Endothelial cell of umbilical vein (primary cell): Measurements from ENCODE around the gene KMT5C. TPM values are rescaled to one million over a fixed set of nuclear protein-coding genes. Genes with fewer than 3 reads are reported as not detected.

Experiments
- BruUV-seq: library from RNA; stranded (reverse); fragments of 400-500 nt; replicated peaks from 2 replicates; lab custom pipeline; 2021; lab: Mats Ljungman, UMichigan
- CTCF ChIA-PET: fragments of 300-600, 350-600 bp; sonication (Branson Sonifier 250); formaldehyde crosslinking; loops from one replicate; lab custom pipeline; 2021; ENCODE audit warnings: antibody characterized with exemption, inconsistent platforms; lab: Charles Lee
- POLR2A ChIA-PET: fragments of 300-600, 350-600 bp; sonication (Branson Sonifier 250); formaldehyde crosslinking; loops from one replicate; lab custom pipeline; 2021; ENCODE audit warnings: antibody characterized with exemption, inconsistent platforms; lab: Charles Lee
- DNase-seq: peaks from one replicate; pipeline ENCODE4 v3.0.0-alpha.2; 2011; ENCODE audit warnings: low read depth, low spot score
- FAIRE-seq: peaks from 2 replicates; lab custom pipeline; 2011; peaks lifted over from hg19 to GRCh38; lab: Jason Lieb, UNC
- H2AFZ ChIP-seq: 2 replicates; pipeline ENCODE4 v1.6.0; 2012; ENCODE audit warnings: low read depth, low read length, control low read depth, inconsistent platforms
- H3K27ac ChIP-seq: 2 replicates; pipeline ENCODE4 v1.5.1; 2011; ENCODE audit warnings: low read depth, mild to moderate bottlenecking, control low read depth, low read length, moderate library complexity; ENCODE audit not compliant: insufficient read depth
- H3K27me3 ChIP-seq, 2 experiments: 2 replicates each; pipeline versions ENCODE4 v1.6.0 to v1.6.1; 2011; ENCODE audit warnings: low read length in 2 of 2, mixed read lengths in 1 of 2; ENCODE audit not compliant: control insufficient read depth in 2 of 2, insufficient read depth in 2 of 2
- H3K36me3 ChIP-seq, 2 experiments: 2 replicates in 1 of 2; 3 replicates in 1 of 2; pipeline ENCODE4 v1.5.1; 2011; ENCODE audit warnings: low read length in 2 of 2, mild to moderate bottlenecking in 1 of 2, moderate library complexity in 1 of 2; ENCODE audit not compliant: control insufficient read depth in 2 of 2, insufficient read depth in 2 of 2; ENCODE audit errors: extremely low read depth in 1 of 2
- H3K4me1 ChIP-seq: 3 replicates; pipeline ENCODE4 v1.5.1; 2011; ENCODE audit warnings: mild to moderate bottlenecking, low read length; ENCODE audit not compliant: control insufficient read depth, insufficient read depth; ENCODE audit errors: extremely low read depth
- H3K4me2 ChIP-seq: 2 replicates; pipeline ENCODE4 v1.6.1; 2011; ENCODE audit warnings: low read length, control low read depth, mixed read lengths; ENCODE audit not compliant: insufficient read depth
- H3K4me3 ChIP-seq, 3 experiments: fragments of 200-600 bp in 1 of 3; sonication (generic), shearing (Covaris generic) in 1 of 3; replicated peaks in 1 of 3; 2 replicates each; pipeline ENCODE4 v1.5.1; 2011 to 2016; ENCODE audit warnings: control low read depth in 3 of 3, low read length in 3 of 3, mild to moderate bottlenecking in 2 of 3, inconsistent platforms in 1 of 3, low read depth in 1 of 3, moderate library complexity in 1 of 3; ENCODE audit not compliant: insufficient read depth in 1 of 3
- H3K79me2 ChIP-seq: 2 replicates; pipeline ENCODE4 v1.6.0; 2012; ENCODE audit warnings: low read length, inconsistent platforms; ENCODE audit not compliant: control insufficient read depth, insufficient read depth
- H3K9ac ChIP-seq: replicated peaks from 2 replicates; pipeline ENCODE3; 2011; ENCODE audit warnings: low read length, control low read depth; ENCODE audit not compliant: insufficient read depth; ENCODE audit errors: extremely low read depth
- H3K9me1 ChIP-seq: replicated peaks from 3 replicates; pipeline ENCODE4 v1.6.0; 2011; ENCODE audit warnings: mild to moderate bottlenecking, low read length; ENCODE audit not compliant: control insufficient read depth, insufficient read depth; ENCODE audit errors: extremely low read depth
- H3K9me3 ChIP-seq: replicated peaks from 2 replicates; pipeline ENCODE4 v1.5.1; 2012; ENCODE audit warnings: low read length, inconsistent platforms; ENCODE audit not compliant: control insufficient read depth, insufficient read depth
- H4K20me1 ChIP-seq: replicated peaks from 2 replicates; pipeline ENCODE3; 2011; ENCODE audit warnings: mild to moderate bottlenecking, low read length; ENCODE audit not compliant: control insufficient read depth, insufficient read depth; ENCODE audit errors: extremely low read depth
- EZH2 ChIP-seq: IDR thresholded peaks from 2 replicates; pipeline ENCODE4 v1.6.1; 2012; ENCODE audit warnings: borderline replicate concordance, low read depth, mild to moderate bottlenecking, moderate library complexity, low read length, inconsistent platforms; ENCODE audit not compliant: severe bottlenecking
- FOS ChIP-seq: IDR thresholded peaks from 2 replicates; pipeline ENCODE4 v1.6.1; 2011; ENCODE audit warnings: mild to moderate bottlenecking, low read length, moderate library complexity, borderline replicate concordance; ENCODE audit not compliant: insufficient read depth
- GATA2 ChIP-seq: IDR thresholded peaks from 2 replicates; pipeline ENCODE4 v1.7.0; 2011; ENCODE audit warnings: low read depth, mild to moderate bottlenecking, moderate library complexity, mixed read lengths, low read length; ENCODE audit not compliant: insufficient read length, insufficient read depth
- JUN ChIP-seq: IDR thresholded peaks from 2 replicates; pipeline ENCODE4 v1.6.1; 2011; ENCODE audit warnings: borderline replicate concordance, low read depth; ENCODE audit not compliant: insufficient read length, insufficient read depth
- MYC ChIP-seq: IDR thresholded peaks from one replicate; pipeline ENCODE4 v1.6.1; 2011; ENCODE audit warnings: mild to moderate bottlenecking, low read depth, low read length
- POLR2A ChIP-seq: IDR thresholded peaks from 2 replicates; pipeline ENCODE4 v1.6.1; 2012; ENCODE audit warnings: low read depth, mild to moderate bottlenecking, control low read depth, low read length
- POLR2AphosphoS5 ChIP-seq: IDR thresholded peaks from 2 replicates; pipeline ENCODE4 v1.6.1; 2012; ENCODE audit warnings: low read depth, mild to moderate bottlenecking, control low read depth, low read length, moderate library complexity; ENCODE audit not compliant: insufficient read depth
- dilution Hi-C: fragments of 300-500 bp; cut with MboI; formaldehyde crosslinking; loops from one replicate; pipeline ENCODE4 v1.15.0; 2019; ENCODE audit warnings: low sequenced_read_pairs; ENCODE audit not compliant: extremely low pct_ligation_motif_present
- intact Hi-C: fragments of 100-400 bp; cut with micrococcal nuclease; formaldehyde crosslinking; loops from one replicate; pipeline ENCODE4 v1.10.0; 2022
- polyA plus RNA-seq, 4 experiments: library from polyadenylated mRNA; depleted of rRNA in 3 of 4; stranded (reverse) in 3 of 4; unstranded in 1 of 4; fragments of >200 nt; gene quantifications; 2 replicates each; pipeline versions ENCODE4 v1.2.1 to v1.2.3, GENCODE V29; 2011 to 2012; ENCODE audit warnings: missing spikeins in 1 of 4
- total RNA-seq: library from RNA; stranded (reverse); gene quantifications from 2 replicates; pipeline ENCODE4 v1.2.3, GENCODE V29; 2021
- TF ChIP-seq, protein P1 (sequence below): IDR thresholded peaks from 2 replicates; pipeline ENCODE4 v1.6.1; 2011; ENCODE audit not compliant: insufficient read depth, insufficient read length
- TF ChIP-seq, protein P2 (sequence below), 2 donors: IDR thresholded peaks; 1 replicate in 1 of 2; 2 replicates in 1 of 2; pipeline ENCODE4 v1.5.1; 2011; ENCODE audit warnings: low read length in 2 of 2, mild to moderate bottlenecking in 2 of 2, moderate library complexity in 2 of 2, control low read depth in 1 of 2, inconsistent platforms in 1 of 2, low read depth in 1 of 2; ENCODE audit not compliant: insufficient read depth in 1 of 2; ENCODE audit errors: extremely low read depth in 1 of 2

Gene KMT5C
- total and polyA plus RNA-seq, 2 donors (not counting 3 experiments of a cell fraction or from before 2014, with no cell fraction given): 7.2 to 13.5 TPM

DNA sequence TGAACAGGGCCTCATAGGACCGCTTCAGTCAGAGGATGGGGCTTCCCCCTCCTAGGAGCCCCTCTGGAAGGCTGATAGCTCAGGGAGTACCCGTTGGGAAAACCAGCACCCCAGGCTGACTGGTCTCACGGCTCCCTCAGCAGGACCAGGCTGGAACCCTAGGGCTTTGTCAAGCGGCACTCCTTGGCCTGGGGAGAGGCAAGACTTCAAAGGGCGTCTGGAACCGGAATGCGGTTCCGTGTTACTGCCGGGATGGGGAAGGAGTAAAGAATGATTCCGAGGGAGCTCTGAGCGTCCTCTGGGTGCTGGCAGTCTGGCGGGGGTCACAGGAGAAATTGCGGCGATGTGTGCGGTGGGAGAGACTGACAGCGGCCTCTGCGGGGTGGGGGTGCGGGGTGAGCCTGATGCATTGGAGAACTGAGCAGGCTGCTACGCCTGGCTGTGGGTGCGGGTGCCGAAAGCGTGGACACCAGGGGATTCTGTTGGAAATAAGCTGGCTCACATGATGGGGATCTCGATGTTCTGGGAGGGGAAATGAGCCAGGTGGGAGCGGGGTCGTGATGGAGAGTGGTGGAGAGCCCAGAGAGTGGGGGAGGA lies 13.0 kb downstream of the KMT5C start:
- no peak for FAIRE-seq
- CTCF ChIA-PET: interaction anchor here (0.8 to 1.0 kb wide), 2 partner anchors 13 to 66 kb away, joined by 3 read pairs; partner anchors contain the start of gene KMT5C
- BruUV-seq: no TSS peak

More for the DNA sequence above, 13.0 kb downstream of the KMT5C start:
- Histone ChIP-seq H3K79me2 (no peaks in the 10 kb centered on the region), H3K4me1 (peaks cover 4% of the 10 kb centered on the region), H3K36me3 (no peaks in the 10 kb centered on the region), H3K4me3 (no peak overlapping the region), H3K9ac (no peak overlapping the region), H3K4me2 (no peak overlapping the region), H3K27me3 (peaks cover 26 to 31% of the 10 kb centered on the region in 2 experiments), H2AFZ (no peak overlapping the region), H3K27ac (no peak overlapping the region), H3K9me1 (no peaks in the 10 kb centered on the region), H4K20me1 (no peaks in the 10 kb centered on the region), H3K9me3 (no peaks in the 10 kb centered on the region)
- intact Hi-C loops: loop anchor here (1.0 kb wide), 1 partner anchor 13 kb away; the partner anchor contains the start of gene KMT5C
- DNase-seq: no peak
- POLR2A ChIA-PET: no interaction called here
- dilution Hi-C loops: no loop called here
- TF ChIP-seq GATA2 (no peak), EZH2 (no peak), POLR2A (no peak), FOS (no peak), JUN (no peak), POLR2AphosphoS5 (no peak), MYC (no peak)
- TF ChIP-seq, protein P1, sequence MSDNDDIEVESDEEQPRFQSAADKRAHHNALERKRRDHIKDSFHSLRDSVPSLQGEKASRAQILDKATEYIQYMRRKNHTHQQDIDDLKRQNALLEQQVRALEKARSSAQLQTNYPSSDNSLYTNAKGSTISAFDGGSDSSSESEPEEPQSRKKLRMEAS: no peak
- TF ChIP-seq, protein P2, sequence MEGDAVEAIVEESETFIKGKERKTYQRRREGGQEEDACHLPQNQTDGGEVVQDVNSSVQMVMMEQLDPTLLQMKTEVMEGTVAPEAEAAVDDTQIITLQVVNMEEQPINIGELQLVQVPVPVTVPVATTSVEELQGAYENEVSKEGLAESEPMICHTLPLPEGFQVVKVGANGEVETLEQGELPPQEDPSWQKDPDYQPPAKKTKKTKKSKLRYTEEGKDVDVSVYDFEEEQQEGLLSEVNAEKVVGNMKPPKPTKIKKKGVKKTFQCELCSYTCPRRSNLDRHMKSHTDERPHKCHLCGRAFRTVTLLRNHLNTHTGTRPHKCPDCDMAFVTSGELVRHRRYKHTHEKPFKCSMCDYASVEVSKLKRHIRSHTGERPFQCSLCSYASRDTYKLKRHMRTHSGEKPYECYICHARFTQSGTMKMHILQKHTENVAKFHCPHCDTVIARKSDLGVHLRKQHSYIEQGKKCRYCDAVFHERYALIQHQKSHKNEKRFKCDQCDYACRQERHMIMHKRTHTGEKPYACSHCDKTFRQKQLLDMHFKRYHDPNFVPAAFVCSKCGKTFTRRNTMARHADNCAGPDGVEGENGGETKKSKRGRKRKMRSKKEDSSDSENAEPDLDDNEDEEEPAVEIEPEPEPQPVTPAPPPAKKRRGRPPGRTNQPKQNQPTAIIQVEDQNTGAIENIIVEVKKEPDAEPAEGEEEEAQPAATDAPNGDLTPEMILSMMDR (IDR thresholded peaks at IDR 0.05; ENCODE audit: extremely low read depth in 1 of 2, insufficient read depth in 1 of 2, low read depth in 1 of 2, low read length in 2 of 2): no peak
